HL-60 (cell line): Measurements from ENCODE around the gene TPST1.

Source experiments
- DNase-seq, 2 experiments: peaks; one replicate each; pipeline ENCODE4 v3.0.0-alpha.2; 2010 to 2020; ENCODE audit warnings: low read depth in 1 of 2, low spot score in 1 of 2
- H3K27ac ChIP-seq: fragments of 250-450 bp; sonication (Bioruptor Pico); replicated peaks from 2 replicates; pipeline ENCODE4 v1.5.1; 2020; ENCODE audit warnings: mild to moderate bottlenecking, moderate library complexity
- H3K27me3 ChIP-seq: fragments of 250-450 bp; sonication (Bioruptor Pico); 2 replicates; pipeline ENCODE4 v1.5.1; 2021; ENCODE audit warnings: mild to moderate bottlenecking, moderate library complexity; ENCODE audit not compliant: insufficient read depth, poor library complexity, severe bottlenecking
- H3K4me3 ChIP-seq: replicated peaks from 2 replicates; pipeline ENCODE4 v1.5.1; 2011; ENCODE audit warnings: mild to moderate bottlenecking, control low read depth, low read length; ENCODE audit not compliant: insufficient read depth
- GABPA ChIP-seq: IDR thresholded peaks from 2 replicates; pipeline ENCODE4 v1.6.1; 2012; ENCODE audit warnings: low read depth
- POLR2AphosphoS5 ChIP-seq: IDR thresholded peaks from 2 replicates; pipeline ENCODE4 v1.6.1; 2012; ENCODE audit warnings: low read depth
- SPI1 ChIP-seq: IDR thresholded peaks from 2 replicates; pipeline ENCODE4 v1.6.1; 2012; ENCODE audit warnings: low read depth, mild to moderate bottlenecking, borderline replicate concordance
- TF ChIP-seq, protein P1 (sequence below): IDR thresholded peaks from one replicate; pipeline ENCODE4 v1.5.1; 2011; ENCODE audit warnings: low read length, control low read depth, inconsistent platforms; ENCODE audit not compliant: insufficient read depth
- TF ChIP-seq, protein P2 (sequence below): IDR thresholded peaks from 2 replicates; pipeline ENCODE4 v1.6.1; 2012; ENCODE audit warnings: low read depth; ENCODE audit not compliant: insufficient replicate concordance

Gene TPST1

DNA sequence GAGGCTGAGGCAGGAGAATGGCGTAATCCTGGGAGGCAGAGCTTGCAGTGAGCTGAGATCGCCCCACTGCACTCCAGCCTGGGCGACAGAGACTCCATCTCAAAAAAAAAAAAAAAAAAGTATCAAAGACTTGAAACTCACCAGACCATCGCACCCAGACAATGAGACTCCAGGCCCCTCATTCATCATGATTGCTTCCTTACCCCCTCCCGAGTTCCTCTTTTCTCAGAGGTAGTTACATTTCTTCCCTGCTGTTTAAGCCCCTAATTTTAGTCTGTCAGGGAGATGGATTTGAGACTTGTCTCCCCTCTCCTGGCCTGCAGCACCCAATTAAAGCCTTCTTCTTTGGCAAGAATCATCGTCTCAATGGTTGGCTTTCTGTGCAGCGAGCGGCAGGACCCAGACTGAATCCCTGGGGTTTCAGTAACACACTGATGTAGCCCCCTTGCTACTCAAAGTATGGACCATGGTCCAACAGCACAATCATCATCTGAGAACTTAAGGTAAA is 19.4 kb upstream of the TPST1 start:
- Histone ChIP-seq H3K27ac (no peak overlapping the region), H3K27me3 (no peaks in the 10 kb centered on the region), H3K4me3 (no peak overlapping the region)
- no peak for DNase-seq
- TF ChIP-seq, protein P1, sequence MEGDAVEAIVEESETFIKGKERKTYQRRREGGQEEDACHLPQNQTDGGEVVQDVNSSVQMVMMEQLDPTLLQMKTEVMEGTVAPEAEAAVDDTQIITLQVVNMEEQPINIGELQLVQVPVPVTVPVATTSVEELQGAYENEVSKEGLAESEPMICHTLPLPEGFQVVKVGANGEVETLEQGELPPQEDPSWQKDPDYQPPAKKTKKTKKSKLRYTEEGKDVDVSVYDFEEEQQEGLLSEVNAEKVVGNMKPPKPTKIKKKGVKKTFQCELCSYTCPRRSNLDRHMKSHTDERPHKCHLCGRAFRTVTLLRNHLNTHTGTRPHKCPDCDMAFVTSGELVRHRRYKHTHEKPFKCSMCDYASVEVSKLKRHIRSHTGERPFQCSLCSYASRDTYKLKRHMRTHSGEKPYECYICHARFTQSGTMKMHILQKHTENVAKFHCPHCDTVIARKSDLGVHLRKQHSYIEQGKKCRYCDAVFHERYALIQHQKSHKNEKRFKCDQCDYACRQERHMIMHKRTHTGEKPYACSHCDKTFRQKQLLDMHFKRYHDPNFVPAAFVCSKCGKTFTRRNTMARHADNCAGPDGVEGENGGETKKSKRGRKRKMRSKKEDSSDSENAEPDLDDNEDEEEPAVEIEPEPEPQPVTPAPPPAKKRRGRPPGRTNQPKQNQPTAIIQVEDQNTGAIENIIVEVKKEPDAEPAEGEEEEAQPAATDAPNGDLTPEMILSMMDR = no peak
- TF ChIP-seq SPI1 (peak; percentile 57), POLR2AphosphoS5 (no peak), GABPA (no peak)
- TF ChIP-seq, protein P2, sequence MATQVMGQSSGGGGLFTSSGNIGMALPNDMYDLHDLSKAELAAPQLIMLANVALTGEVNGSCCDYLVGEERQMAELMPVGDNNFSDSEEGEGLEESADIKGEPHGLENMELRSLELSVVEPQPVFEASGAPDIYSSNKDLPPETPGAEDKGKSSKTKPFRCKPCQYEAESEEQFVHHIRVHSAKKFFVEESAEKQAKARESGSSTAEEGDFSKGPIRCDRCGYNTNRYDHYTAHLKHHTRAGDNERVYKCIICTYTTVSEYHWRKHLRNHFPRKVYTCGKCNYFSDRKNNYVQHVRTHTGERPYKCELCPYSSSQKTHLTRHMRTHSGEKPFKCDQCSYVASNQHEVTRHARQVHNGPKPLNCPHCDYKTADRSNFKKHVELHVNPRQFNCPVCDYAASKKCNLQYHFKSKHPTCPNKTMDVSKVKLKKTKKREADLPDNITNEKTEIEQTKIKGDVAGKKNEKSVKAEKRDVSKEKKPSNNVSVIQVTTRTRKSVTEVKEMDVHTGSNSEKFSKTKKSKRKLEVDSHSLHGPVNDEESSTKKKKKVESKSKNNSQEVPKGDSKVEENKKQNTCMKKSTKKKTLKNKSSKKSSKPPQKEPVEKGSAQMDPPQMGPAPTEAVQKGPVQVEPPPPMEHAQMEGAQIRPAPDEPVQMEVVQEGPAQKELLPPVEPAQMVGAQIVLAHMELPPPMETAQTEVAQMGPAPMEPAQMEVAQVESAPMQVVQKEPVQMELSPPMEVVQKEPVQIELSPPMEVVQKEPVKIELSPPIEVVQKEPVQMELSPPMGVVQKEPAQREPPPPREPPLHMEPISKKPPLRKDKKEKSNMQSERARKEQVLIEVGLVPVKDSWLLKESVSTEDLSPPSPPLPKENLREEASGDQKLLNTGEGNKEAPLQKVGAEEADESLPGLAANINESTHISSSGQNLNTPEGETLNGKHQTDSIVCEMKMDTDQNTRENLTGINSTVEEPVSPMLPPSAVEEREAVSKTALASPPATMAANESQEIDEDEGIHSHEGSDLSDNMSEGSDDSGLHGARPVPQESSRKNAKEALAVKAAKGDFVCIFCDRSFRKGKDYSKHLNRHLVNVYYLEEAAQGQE = no peak

DNA sequence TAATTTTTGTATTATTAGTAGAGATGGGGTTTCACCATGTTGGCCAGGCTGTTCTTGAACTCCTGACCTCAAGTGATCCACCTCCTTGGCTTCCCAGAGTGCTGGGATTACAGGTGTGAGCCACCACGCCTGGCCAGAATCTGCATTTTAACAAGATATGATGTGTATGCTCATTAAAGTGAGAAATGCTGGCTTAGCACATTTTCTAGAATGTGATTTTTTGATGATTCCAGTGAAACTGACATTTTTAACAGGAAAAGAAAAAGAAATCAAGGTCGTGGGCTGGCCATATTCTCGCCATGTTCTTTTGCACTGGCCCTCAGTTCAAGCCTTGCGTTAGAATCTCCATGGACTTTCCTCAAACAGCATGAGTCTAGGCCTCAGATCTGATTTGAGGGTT is 18.1 kb upstream of the TPST1 start:
- TF ChIP-seq SPI1 (no peak), GABPA (no peak), POLR2AphosphoS5 (no peak)
- TF ChIP-seq, protein P1 = no peak
- TF ChIP-seq, protein P2 = no peak
- DNase-seq = no peak

DNA sequence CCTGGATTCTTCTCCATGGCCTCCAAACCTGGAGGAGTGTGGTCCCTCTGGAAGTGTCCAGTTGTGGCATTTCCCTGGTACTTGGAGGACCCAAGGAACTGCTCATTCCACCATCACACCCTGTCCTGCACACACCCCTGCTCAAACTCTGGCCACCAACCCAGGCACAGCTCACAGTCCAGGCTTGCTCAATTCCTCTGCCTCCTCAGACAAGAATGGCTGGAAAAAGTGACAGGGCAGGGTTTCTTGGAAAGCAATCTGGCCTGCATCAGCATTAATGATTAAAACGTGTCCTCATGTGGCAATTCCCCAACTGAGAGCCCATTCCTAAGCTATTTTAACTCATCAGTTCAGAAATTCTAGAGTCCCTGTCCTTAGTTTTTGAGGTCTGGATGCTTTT is 17.2 kb upstream of the TPST1 start:
- TF ChIP-seq POLR2AphosphoS5 (no peak), SPI1 (no peak), GABPA (no peak)
- TF ChIP-seq, protein P2 = no peak
- TF ChIP-seq, protein P1 = no peak
- no peak overlapping the region for H3K4me3 ChIP-seq
- no peak overlapping the region for H3K27ac ChIP-seq
- H3K27me3 ChIP-seq = no peaks in the 10 kb centered on the region
- no peak for DNase-seq

More for the DNA sequence above, 18.1 kb upstream of the TPST1 start:
- Histone ChIP-seq H3K4me3 (no peak overlapping the region), H3K27me3 (no peaks in the 10 kb centered on the region), H3K27ac (no peak overlapping the region)
